ENCODE measurements around the gene FLOT2. TPM values are rescaled to one million over a fixed set of nuclear protein-coding genes. Genes with fewer than 3 reads are reported as not detected.
A peak's percentile ranks its signal among the peaks of the same experiment; 100 is the strongest.

Gene FLOT2, protein sequence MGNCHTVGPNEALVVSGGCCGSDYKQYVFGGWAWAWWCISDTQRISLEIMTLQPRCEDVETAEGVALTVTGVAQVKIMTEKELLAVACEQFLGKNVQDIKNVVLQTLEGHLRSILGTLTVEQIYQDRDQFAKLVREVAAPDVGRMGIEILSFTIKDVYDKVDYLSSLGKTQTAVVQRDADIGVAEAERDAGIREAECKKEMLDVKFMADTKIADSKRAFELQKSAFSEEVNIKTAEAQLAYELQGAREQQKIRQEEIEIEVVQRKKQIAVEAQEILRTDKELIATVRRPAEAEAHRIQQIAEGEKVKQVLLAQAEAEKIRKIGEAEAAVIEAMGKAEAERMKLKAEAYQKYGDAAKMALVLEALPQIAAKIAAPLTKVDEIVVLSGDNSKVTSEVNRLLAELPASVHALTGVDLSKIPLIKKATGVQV
- total RNA-seq: 10 to 100 TPM; 49.8 to 78.3 (median 56.9) TPM

DNA sequence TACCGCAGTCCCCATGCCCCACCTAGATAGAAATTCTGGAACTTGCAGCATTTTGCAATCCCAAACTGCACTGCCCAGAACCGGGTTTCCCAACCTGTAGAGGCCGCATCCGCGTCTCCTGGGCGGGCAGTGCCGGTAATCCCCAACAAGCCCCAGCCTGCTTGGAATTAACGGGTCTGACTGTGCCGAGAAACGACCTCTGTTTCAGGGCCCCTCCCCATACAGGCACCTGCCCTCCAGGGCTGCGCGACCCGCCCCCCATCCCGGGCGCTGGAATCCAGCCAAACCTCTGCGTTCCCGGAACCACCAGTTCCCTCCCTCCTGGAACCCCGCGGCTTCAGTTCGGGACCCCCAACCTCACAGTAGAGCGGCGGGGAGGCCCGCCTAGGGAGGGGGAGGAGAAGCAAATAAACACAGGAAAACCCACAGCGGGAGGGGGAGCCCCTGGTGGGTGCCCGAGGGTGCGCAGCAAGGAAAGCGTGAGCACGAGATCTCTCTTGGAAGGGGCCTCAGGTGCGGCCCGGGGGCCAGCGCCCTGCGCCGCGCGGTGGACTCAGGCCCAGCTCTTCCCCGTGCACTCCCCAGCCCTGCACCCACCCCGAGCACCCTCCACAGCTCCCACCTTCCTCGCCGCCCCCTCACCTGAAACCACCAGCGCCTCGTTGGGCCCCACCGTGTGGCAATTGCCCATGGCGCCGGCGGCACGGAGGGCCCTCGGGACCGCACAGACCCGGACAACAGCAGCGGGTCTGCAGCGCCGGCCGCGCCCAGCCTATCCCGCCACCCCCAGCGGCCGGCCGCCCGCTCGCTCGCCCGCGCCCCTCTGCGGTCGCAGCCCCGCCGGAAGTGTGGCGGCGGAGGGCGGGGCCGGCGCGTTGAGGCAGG lies at the start of gene FLOT2:
FLOT2 (minus strand) TSS at position 850 of the 885 bp plus-strand sequence; CDS start at position 691, 159 bp downstream.
- H3K4me3 ChIP-seq: peak within 1 kb of the TSS; percentile 89 to 91 (median 91)
- DNase-seq (ENCODE audit: low spot score in 2 of 2): peak in 1 of 2 donors; percentile 75
- H3K27ac ChIP-seq: peak within 1 kb of the TSS; percentile 91 to 99
- peaks cover 5 to 8% of the 10 kb centered on the region in 2 donors for H3K4me1 ChIP-seq
- intact Hi-C loops (cut with DNase I; ENCODE audit: low total_unique reads): no loop called here
- H3K36me3 ChIP-seq: no peaks in the 10 kb centered on the region
- TF ChIP-seq POLR2A (IDR thresholded peaks at IDR 0.05) (peak; percentile 9), POLR2AphosphoS5 (IDR thresholded peaks at IDR 0.05) (peak; percentile 37 to 82 (median 51))
- TF ChIP-seq, protein P1, sequence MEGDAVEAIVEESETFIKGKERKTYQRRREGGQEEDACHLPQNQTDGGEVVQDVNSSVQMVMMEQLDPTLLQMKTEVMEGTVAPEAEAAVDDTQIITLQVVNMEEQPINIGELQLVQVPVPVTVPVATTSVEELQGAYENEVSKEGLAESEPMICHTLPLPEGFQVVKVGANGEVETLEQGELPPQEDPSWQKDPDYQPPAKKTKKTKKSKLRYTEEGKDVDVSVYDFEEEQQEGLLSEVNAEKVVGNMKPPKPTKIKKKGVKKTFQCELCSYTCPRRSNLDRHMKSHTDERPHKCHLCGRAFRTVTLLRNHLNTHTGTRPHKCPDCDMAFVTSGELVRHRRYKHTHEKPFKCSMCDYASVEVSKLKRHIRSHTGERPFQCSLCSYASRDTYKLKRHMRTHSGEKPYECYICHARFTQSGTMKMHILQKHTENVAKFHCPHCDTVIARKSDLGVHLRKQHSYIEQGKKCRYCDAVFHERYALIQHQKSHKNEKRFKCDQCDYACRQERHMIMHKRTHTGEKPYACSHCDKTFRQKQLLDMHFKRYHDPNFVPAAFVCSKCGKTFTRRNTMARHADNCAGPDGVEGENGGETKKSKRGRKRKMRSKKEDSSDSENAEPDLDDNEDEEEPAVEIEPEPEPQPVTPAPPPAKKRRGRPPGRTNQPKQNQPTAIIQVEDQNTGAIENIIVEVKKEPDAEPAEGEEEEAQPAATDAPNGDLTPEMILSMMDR (IDR thresholded peaks at IDR 0.05): no peak
- H3K9me3 ChIP-seq: no peaks in the 10 kb centered on the region
- H3K27me3 ChIP-seq: no peaks in the 10 kb centered on the region

DNA sequence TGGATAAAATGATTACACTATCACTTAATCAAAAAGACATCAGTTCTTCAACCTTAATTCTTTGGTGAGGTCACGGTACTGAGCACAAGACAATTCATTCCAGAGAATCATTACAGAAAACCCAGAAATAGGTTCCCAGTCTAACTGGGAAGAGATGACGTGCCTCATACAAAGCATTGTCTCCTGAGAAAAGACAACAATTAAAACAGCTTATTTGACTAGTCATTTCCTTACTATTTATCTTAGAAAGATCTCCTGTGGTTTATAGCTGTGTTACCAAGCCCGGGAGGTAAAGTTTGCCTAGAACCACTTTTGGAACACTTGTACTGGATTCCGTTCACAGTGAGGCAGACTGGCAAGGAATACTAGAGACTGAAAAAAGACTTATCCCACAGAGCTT lies 48.7 kb upstream of the FLOT2 start:
- DNase-seq (ENCODE audit: low spot score in 2 of 2): no peak
- Histone ChIP-seq H3K27ac (peak overlapping the region; percentile 60 to 88), H3K9me3 (no peaks in the 10 kb centered on the region), H3K4me1 (peaks cover 0 to 17% of the 10 kb centered on the region in 2 donors), H3K36me3 (no peaks in the 10 kb centered on the region), H3K4me3 (no peak overlapping the region), H3K27me3 (no peaks in the 10 kb centered on the region)
- intact Hi-C loops (cut with DNase I; ENCODE audit: low total_unique reads): loop anchor here (10.0 kb wide), 1 partner anchor 131 kb away; no protein-coding TSS in a partner anchor
- no peak for TF ChIP-seq POLR2AphosphoS5 (IDR thresholded peaks at IDR 0.05)
- TF ChIP-seq, protein P1 (IDR thresholded peaks at IDR 0.05): no peak
- TF ChIP-seq POLR2A (IDR thresholded peaks at IDR 0.05): no peak

DNA sequence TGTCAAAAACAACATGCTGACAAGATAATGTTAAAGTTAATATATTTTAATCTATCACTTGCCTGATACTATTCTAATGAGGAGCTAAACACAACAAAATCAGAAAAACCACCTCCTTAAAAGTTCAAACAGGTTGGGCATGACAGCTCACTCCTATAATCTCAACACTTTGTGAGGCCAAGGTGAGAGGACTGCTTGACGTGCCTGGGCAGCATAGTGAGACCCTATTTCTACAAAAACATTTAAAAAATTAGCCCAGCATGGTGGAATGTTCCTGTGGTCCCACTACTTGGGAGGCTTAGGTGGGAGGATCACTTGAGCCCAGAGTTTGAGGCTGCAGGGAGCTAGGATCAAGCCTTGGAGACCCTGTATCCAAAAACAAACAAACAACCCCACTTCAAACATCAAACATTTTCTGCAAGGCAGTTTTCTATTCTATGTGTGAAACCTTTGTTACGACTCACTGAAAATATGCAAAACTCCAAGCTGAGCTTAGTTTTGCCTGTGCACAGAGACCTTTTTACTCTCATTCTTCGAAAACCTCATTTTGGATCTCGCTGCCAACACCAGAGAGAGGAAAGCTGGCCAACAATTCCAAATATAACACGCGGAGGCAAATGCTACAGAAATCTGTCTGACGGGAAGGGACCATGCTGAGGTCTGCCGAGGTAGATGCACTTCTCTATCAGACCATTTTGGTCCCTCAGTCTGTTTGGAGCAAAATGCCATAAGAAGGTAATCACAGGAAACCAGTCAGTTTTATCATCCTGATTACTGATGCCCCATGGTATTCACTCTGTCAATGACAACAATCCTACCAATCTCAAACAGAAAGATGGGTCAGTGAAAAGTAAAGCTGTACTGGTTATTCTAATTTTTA lies 47.6 kb upstream of the FLOT2 start:
- Histone ChIP-seq H3K36me3 (no peaks in the 10 kb centered on the region), H3K9me3 (no peaks in the 10 kb centered on the region), H3K4me3 (peak overlapping the region in 1 of 3 donors; percentile 12), H3K4me1 (peaks cover 0 to 28% of the 10 kb centered on the region in 2 donors), H3K27ac (peak overlapping the region; percentile 60 to 88), H3K27me3 (no peaks in the 10 kb centered on the region)
- no peak for TF ChIP-seq POLR2AphosphoS5 (IDR thresholded peaks at IDR 0.05)
- intact Hi-C loops (cut with DNase I; ENCODE audit: low total_unique reads): loop anchor here (10.0 kb wide), 1 partner anchor 130 kb away; no protein-coding TSS in a partner anchor
- no peak for DNase-seq (ENCODE audit: low spot score in 2 of 2)

DNA sequence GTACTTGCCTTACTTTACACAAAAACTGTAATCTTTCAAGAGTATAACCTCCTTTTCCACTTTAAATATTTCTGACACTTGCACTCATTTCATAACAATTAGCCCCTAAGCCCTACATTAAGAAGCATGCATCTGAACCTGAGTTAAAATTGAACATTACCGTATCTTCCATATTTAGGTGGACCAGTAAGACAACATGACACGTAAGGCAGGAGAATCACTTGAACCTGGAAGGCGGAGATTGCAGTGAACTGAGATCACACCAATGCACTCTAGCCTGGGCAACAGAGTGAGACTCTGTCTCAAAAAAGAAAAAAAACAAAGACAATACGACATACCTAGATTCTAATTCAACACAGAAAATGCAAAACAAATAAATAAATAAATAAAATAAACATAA lies 46.8 kb upstream of the FLOT2 start:
- intact Hi-C loops (cut with DNase I; ENCODE audit: low total_unique reads): loop anchor here (10.0 kb wide), 1 partner anchor 130 kb away; no protein-coding TSS in a partner anchor
- Histone ChIP-seq H3K27ac (no peak overlapping the region), H3K9me3 (no peaks in the 10 kb centered on the region), H3K36me3 (no peaks in the 10 kb centered on the region), H3K27me3 (no peaks in the 10 kb centered on the region), H3K4me3 (no peak overlapping the region), H3K4me1 (peaks cover 0 to 28% of the 10 kb centered on the region in 2 donors)
- DNase-seq (ENCODE audit: low spot score in 2 of 2): no peak
- no peak for TF ChIP-seq POLR2A (IDR thresholded peaks at IDR 0.05)
- no peak for TF ChIP-seq POLR2AphosphoS5 (IDR thresholded peaks at IDR 0.05)
- TF ChIP-seq, protein P1 (IDR thresholded peaks at IDR 0.05): no peak

DNA sequence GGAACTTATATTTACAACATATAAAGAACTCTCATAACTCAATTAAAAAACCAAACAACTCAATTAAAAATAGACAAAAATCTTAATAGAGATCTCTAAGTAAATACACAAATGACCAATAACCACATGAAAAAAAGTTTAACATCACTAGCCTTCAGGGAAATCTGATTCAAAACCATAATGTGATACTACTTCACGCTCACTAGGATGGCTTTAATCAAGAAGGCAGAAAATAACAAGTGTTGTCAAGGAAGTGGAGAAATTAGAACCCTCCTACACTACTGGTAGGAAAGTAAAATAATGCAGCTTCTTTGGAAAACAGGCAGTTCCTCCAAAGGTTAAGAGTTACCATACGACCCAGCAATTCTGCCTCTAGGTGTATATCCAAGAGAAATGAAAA lies 45.4 kb upstream of the FLOT2 start:
- Histone ChIP-seq H3K27me3 (no peaks in the 10 kb centered on the region), H3K36me3 (no peaks in the 10 kb centered on the region), H3K4me1 (peaks cover 0 to 28% of the 10 kb centered on the region in 2 donors), H3K4me3 (no peak overlapping the region), H3K9me3 (no peaks in the 10 kb centered on the region), H3K27ac (no peak overlapping the region)
- intact Hi-C loops (cut with DNase I; ENCODE audit: low total_unique reads): loop anchor here (1.0 to 10.0 kb wide), 2 partner anchors 41 to 128 kb away; no protein-coding TSS in a partner anchor
- TF ChIP-seq, protein P1 (IDR thresholded peaks at IDR 0.05): no peak
- TF ChIP-seq POLR2AphosphoS5 (IDR thresholded peaks at IDR 0.05) (no peak), POLR2A (IDR thresholded peaks at IDR 0.05) (no peak)
- no peak for DNase-seq (ENCODE audit: low spot score in 2 of 2)
